Mucosa of descending colon (tissue), 3 donors: ENCODE data around the gene BTN3A1. TPM values are rescaled to one million over a fixed set of nuclear protein-coding genes. Genes with fewer than 3 reads are reported as not detected.

ENCODE experiments used
- ATAC-seq: fragments of 200-7000 bp; cut with Tn5 transposase; one replicate; pipeline ENCODE4 v1.9.1; 2020; ENCODE audit warnings: mild to moderate bottlenecking, moderate library complexity
- DNase-seq, 3 donors: peaks; one replicate each; pipeline ENCODE4 v3.0.0-alpha.2; 2020
- H3K36me3 ChIP-seq: fragments of 200-600 bp; one replicate; pipeline ENCODE4 v1.8.0; 2021; ENCODE audit warnings: low read depth, mild to moderate bottlenecking
- H3K4me1 ChIP-seq: fragments of 200-600 bp; one replicate; pipeline ENCODE4 v1.8.0; 2021; ENCODE audit warnings: low read depth, mild to moderate bottlenecking
- H3K4me3 ChIP-seq: fragments of 200-600 bp; one replicate; pipeline ENCODE4 v1.8.0; 2021; ENCODE audit warnings: mild to moderate bottlenecking
- H3K9me3 ChIP-seq: fragments of 200-600 bp; one replicate; pipeline ENCODE4 v1.8.0; 2021; ENCODE audit warnings: mild to moderate bottlenecking
- intact Hi-C, 2 donors: fragments of 100-400 bp; cut with DNase I in 1 of 2; cut with micrococcal nuclease in 1 of 2; formaldehyde crosslinking; loops; one replicate each; pipeline versions ENCODE4 v1.11.0 to v1.11.1; 2022; cut with DNase I, micrococcal nuclease
- total RNA-seq, 3 donors: library from RNA; stranded (reverse); fragmentation: NEBNext Ultra II Directional in 2 of 3; extraction: Animal tissue kit (Norgen Biotek cat#: 25700) in 2 of 3; gene quantifications; one replicate each; pipeline versions ENCODE4 v1.2.1 to v1.2.4, GENCODE V29; 2021 to 2023
- TF ChIP-seq, protein P1 (sequence below): fragments of 200-600 bp; IDR thresholded peaks from one replicate; pipeline ENCODE4 v1.8.0; 2022; ENCODE audit warnings: antibody characterized with exemption, mild to moderate bottlenecking
- donor health status: DM: no; HTN: no; CAD: no; lungs with moderate emphysema.
- donor health status: DM: no; HTN: no; CAD: no.
- donor health status: DM: no; HTN: yes; CAD: no.

BTN3A1 gene
- total RNA-seq, 3 donors from 2014 or later, result 25.5 to 45.8 (median 34.4) TPM

DNA sequence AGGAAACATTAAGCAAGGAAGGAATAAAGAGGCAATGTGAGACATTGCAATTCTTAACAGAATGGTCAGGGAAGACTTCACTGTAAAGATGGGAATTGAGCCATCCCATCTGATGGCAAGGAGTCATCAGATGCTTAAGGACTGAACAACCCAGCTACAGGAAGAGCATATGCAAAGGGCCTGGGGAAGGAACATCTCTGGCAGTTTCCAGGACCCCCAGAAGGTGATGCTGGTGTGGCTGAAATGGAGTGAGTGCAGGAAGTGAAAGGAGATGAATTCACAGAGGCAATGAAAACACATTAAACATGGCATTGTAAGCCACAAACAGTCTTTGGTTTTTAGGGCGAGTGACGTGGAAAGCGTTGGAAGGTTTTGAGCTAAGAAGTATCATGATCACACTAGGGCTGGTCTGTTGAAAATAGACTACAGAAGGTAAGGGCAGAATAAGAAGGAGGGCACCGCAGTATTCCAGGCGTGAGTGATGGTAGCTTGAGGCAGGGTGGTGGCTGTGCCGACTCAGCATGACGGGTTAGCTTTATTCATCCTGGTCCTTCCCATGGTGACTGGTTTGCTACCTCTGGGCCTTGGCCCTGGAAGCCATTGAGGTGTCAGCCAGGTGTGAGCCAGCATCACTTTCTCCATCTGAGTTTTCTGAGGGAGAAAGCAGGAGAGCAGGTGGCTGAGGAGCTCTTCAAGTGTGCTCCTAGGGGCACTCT lies 62.5 kb downstream of the BTN3A1 start:
- DNase-seq, result no peak
- TF ChIP-seq, protein P1, sequence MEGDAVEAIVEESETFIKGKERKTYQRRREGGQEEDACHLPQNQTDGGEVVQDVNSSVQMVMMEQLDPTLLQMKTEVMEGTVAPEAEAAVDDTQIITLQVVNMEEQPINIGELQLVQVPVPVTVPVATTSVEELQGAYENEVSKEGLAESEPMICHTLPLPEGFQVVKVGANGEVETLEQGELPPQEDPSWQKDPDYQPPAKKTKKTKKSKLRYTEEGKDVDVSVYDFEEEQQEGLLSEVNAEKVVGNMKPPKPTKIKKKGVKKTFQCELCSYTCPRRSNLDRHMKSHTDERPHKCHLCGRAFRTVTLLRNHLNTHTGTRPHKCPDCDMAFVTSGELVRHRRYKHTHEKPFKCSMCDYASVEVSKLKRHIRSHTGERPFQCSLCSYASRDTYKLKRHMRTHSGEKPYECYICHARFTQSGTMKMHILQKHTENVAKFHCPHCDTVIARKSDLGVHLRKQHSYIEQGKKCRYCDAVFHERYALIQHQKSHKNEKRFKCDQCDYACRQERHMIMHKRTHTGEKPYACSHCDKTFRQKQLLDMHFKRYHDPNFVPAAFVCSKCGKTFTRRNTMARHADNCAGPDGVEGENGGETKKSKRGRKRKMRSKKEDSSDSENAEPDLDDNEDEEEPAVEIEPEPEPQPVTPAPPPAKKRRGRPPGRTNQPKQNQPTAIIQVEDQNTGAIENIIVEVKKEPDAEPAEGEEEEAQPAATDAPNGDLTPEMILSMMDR, result no peak
- H3K9me3 ChIP-seq, result no peaks in the 10 kb centered on the region
- ATAC-seq, result no peak
- intact Hi-C loops, result no loop called here
- H3K36me3 ChIP-seq, result no peaks in the 10 kb centered on the region
- H3K4me3 ChIP-seq, result no peak overlapping the region
- peaks cover 20% of the 10 kb centered on the region for H3K4me1 ChIP-seq

Other genes with a start within 250 kb of the BTN3A1 start
- gene BTN3A2, start 37.1 kb upstream of the BTN3A1 start, total RNA-seq, result 10 to 100 TPM; 48.0 to 55.1 (median 48.7) TPM
- 10 to 100 TPM in 1 of 3 donors, 1 to 10 TPM in 2; 7.0 to 12.6 (median 9.2) TPM for gene BTN2A2, start 19.2 kb upstream of the BTN3A1 start, total RNA-seq
- gene BTN3A3, start 38.2 kb downstream of the BTN3A1 start, total RNA-seq, result 10 to 100 TPM; 19.9 to 27.5 (median 26.9) TPM
- gene BTN2A1, start 55.7 kb downstream of the BTN3A1 start, total RNA-seq, result 10 to 100 TPM; 26.1 to 37.7 (median 29.1) TPM
- gene BTN1A1, start 98.0 kb downstream of the BTN3A1 start, total RNA-seq, result not detected
- 10 to 100 TPM; 58.6 to 76.0 (median 68.2) TPM for gene HMGN4, start 136.1 kb downstream of the BTN3A1 start, total RNA-seq
- gene ABT1, start 194.7 kb downstream of the BTN3A1 start, total RNA-seq, result 10 to 100 TPM; 13.1 to 17.3 (median 13.6) TPM